GM04504 (cell line): ENCODE measurements around the gene RBMS2.

Experiments used
- DNase-seq: peaks from one replicate; pipeline ENCODE4 v3.0.0-alpha.2; 2012; ENCODE audit warnings: low read depth

Gene RBMS2

DNA sequence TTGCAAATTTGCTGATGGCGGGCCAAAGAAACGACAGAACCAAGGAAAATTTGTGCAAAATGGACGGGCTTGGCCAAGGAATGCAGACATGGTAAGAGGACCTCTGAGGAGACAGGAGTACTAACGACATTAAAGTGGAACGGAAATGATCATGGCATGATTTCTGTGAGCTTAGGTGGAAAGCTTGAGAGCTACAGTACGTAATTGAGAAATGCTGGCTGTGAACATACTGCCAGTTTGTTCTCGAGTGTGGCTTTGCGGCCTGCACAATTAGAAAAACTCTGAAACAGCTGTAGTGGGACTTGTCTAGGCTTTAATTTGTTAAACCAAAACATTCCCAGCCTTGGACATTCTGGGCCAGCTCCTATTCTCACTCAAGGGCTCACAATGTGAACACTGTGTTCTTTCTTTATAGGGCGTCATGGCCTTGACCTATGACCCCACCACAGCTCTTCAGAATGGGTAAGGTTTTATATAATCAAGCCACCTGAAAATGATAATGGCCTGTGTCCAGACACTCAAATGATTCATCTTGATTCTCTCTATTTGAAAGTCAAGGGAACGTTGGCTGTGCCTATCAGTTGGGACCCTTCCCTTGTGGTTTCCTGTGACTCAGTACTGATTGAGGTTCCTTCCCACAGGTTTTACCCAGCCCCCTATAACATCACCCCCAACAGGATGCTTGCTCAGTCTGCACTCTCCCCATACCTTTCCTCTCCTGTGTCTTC lies 60.0 kb downstream of the RBMS2 start:
- DNase-seq, result no peak

- DNase-seq, result no peak
These were observed 63.5 kb downstream of the RBMS2 start for GRCh38 chr12:56585098-56585497.

GRCh38 chr12:56589783-56590182 lies 68.2 kb downstream of the RBMS2 start:
- no peak for DNase-seq

- DNase-seq, result no peak
These were observed 68.7 kb downstream of the RBMS2 start for GRCh38 chr12:56590237-56590830.

- DNase-seq, result no peak
These were observed 69.5 kb downstream of the RBMS2 start for GRCh38 chr12:56591126-56591525.

- DNase-seq, result no peak
These were observed 70.3 kb downstream of the RBMS2 start for GRCh38 chr12:56591961-56592360.

- DNase-seq, result peak; percentile 35
These were observed 72.4 kb downstream of the RBMS2 start for GRCh38 chr12:56593909-56594621.

DNA sequence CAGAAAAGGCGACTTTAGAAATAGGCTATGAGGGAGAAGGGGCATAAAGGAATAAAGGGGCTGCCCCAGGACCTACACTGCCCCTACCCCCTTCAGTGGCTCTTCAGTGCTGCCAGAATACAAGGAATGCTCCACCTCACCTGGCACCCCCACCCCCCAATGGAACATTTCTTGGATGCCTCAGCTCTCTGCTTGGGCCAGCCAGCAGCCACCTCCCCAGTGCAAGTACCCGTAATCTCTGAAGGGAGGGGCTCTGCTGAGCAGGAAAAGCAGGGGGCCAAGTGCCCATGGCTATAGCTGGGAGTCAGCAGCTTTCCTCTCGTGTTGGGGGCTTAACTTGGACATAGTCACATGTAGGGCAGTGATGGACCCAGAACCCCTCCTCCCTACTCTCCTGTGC lies 75.2 kb downstream of the RBMS2 start:
- no peak for DNase-seq

DNA sequence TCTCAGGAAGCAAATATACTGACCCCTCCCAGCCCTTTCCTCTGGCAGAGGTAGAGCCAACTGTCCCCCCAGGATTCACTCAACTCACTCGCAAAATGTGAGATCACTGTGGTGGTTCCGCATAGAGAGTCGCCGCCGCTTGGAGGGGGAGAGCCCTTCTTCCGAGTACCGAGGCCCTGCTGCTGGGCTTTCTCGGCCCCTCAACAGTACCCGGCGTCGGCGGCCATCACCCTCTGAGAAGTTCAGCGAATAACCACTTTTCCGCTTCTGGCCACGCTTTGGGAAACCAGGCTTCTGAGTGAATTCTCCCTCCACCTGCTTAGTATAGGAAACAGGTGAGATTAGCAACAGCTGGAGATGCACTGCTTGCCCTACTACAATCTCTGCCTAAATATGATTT lies 77.4 kb downstream of the RBMS2 start:
- DNase-seq, result no peak

DNA sequence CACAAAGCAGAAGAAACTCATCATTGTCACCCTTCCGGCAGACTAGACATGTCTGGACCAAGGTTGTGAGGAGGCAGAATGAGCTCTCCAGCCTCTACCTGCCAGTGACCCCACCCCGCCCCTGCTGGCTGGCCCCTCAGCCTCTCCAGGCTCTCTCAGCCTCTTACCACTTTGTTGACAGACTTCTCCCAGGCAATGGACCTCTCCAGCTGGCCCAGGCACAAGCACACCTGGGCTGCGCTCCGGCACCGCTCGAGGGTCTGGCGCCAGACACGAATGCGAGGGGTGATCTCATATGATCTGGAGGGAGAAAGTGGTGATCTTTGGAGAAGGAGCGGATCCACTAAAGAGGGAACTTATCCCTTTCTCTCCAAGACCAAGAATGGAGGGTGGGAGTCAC lies 78.2 kb downstream of the RBMS2 start:
- DNase-seq, result no peak

- DNase-seq, result no peak
These were observed 79.1 kb downstream of the RBMS2 start for GRCh38 chr12:56600753-56601152.

DNA sequence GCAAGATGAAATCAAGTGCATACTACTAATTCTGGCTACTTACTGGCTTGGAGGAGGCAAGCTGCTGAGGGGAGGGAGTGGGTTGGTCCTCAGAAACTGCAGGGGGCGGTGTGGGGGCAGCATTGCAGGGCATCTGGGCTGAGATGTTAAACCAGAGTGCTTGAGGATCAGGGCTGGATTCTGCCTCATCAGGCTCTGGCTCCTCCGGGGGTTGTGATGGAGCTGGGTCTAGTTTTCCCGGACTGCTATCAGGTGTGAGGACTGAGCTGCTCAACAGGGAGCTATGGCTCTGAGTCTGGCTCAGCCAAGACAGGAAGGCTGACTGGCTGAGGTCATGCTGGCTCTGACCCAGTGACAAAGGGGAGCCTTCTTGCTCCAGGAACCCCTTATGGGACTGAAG lies 79.9 kb downstream of the RBMS2 start:
- no peak for DNase-seq

DNA sequence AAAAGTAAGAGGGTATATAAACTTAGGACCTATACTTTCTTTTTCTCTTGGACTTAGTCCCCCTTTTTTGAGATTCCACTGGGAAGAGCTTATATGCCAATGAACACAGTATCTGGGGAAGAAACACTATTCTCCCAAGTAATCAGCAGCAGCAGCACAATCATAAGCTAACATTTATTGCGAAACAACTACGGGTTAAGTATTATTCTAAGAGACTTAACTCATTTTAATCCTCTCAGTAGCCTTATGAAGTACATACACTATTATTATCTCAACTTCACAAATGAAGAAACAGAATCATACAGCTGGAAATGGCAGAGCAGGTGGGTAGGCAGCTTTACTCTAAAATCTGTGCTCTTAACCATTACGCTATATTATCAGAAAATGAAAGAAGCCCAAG lies 80.6 kb downstream of the RBMS2 start:
- no peak for DNase-seq

DNA sequence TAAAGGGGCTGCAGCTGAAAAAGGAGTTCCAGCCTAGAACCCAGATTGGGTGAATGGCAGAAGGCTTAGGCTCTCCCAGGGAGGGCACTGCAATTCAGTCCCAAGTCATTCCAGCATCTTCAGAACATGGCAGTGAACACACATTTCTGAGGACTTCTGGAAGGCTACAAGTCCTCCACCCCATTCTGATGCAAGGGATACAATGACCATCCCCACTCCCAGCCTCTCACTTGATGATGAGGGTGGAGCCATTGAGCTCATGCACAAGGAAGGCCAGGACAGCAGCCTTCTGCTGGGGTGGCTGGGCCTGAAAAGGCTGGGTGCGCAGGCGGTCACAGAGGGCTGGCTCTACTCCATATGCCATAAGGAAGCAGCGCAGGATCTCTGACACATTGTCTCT lies 82.7 kb downstream of the RBMS2 start:
- DNase-seq, result no peak

GRCh38 chr12:56614627-56615026 lies 93.0 kb downstream of the RBMS2 start:
- no peak for DNase-seq

GRCh38 chr12:56616244-56616643 lies 94.6 kb downstream of the RBMS2 start:
- no peak for DNase-seq

- no peak for DNase-seq
These were observed 95.3 kb downstream of the RBMS2 start for GRCh38 chr12:56616925-56617324.

DNA sequence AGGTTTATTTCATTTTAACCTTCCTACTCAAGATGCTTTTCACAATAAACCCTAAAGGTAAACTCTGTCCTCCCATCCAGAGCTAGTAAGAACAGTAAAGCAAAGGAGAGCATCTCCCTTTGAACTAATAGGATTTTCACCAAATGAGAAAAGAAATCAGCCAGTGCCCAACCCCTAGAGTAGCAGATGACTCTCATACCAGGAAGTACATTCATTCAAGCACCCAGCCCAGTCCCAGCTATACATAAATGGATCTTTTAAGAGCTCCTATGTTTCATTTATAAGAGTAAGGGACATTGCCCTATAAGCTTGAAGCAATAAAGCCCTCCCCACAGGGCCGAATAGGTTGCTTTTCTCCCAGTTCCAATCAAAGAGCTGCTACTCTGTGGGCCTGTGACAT lies 100.9 kb downstream of the RBMS2 start:
- no peak for DNase-seq

DNA sequence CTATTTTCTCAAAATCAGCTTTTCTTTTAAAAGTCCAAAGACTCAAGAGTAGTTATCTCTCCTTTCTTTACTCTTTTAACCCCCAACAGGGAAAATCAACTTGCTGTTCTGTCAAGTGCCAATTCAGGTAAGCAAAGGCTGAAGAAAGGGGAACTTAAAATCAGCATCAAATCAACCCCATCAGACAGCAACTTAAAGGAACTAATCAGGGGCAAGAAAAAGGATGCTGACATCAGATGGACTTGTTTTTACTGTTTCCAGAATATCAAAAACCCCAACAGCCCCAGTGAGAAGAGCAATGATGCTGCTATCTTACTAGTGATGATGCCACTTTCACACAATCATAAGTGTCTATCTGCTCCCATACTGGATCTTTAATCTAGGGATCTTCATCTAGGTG lies 105.1 kb downstream of the RBMS2 start:
- no peak for DNase-seq

DNA sequence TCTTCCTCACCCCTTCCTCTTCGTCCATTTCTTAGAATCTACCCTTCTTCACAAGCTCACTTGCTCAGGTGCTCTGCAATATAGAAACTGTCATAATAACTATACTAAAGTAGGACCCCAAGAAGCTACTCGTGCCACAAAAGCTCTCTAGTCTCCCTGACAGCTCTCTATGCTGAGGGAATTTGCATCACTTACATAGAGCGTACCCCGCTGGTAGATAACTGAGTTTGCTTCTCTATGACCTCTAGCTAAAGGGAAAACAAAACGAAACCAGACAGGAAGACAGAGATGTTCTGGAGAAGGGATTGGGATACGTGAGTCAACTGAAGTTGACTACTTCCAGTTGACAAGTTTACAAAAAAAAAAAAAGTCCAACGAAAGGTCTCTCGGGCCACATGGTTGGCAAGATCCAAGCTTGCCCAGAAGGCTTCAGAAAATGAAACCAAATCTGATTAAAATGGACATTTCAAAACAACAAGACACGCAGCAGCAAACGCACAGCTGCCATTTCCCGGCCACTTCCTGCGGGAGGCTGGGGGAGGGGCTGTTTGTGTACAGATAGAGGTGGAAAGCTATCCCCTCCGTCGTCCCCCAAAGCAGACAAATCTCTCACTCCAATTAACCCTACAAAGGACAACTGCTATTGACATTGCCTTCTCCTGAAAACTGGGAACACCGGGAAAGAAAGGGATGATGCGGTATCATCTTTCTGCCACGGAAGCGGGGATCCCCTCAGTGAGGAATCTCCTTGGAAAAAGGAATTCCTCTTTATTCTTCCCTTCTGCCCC lies 107.2 kb downstream of the RBMS2 start:
- DNase-seq, result peak; percentile 59

DNA sequence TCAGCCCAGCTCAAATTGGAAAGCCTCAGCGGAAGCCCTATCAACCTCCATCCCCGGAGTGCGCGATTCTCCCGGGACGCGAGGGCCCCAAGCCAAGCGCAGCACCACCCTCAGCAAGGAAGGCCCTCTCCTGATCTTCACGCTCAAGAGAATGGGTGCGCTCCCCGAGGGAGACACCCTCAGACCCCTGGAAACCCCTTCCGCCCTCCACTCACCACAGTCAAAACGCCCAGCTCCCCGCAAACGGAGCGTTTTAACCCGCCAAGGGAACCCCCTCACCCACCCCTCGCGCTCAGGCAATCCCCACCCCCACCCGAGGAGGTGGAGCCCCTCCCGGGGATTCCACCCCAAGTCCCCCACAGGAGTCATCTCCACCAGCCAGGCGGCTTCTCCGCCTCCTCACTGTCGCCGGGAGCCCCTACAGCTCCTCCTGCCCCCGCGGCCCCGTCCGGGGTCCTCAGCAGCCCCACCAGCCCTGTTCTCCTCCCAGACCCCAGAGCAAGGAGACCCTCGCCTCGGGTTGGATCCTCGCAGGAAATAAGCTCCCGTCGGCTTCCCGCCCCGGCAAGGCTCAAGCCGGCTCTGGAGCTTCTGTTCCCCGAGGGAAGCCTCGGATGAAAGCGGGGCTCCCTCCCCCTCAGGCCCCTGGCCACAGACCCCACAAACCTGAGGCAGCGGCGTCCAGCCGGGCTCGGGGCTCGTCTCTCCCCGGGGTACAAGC lies 108.0 kb downstream of the RBMS2 start:
- no peak for DNase-seq

DNA sequence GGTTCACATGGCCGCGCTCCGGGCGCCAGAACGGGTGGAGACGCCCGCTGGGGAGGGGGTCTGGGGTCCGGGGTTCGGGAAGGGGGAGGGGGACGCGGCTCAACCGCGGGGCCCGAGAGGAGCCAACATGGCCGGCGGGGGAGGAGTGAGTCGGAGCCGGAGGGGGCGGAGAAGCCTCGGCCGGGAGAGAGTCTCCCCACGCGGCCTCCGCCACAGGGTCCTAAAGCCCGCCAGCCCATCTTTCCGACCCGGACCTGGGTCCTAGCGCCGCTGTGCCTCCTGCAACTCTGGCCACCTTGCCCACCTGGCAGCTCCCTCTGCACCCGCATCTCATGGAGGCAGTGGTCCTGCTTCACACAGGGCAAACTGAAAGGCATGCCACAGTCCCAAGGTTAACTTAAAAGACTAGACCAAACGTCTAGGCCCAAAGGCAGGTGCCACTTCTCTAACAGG lies 108.6 kb downstream of the RBMS2 start, which contains the start of gene BAZ2A:
Gene BAZ2A, minus strand, starts transcription at position 147 of the 453 bp plus-strand sequence. CDS start 12,796 bp downstream, outside the sequence.
- DNase-seq, result peak; percentile 50
